MM.1S (cell line): ENCODE measurements around the gene RGS7.

ENCODE experiments used
- DNase-seq: peaks from one replicate; pipeline ENCODE4 v3.0.0-alpha.2; 2015
- H2AFZ ChIP-seq: fragments of 300-600 bp; sonication (generic); 2 replicates; pipeline ENCODE4 v1.6.0; 2016; ENCODE audit warnings: antibody characterized with exemption, low read length
- H3F3A ChIP-seq: fragments of 300-600 bp; sonication (generic); 2 replicates; pipeline ENCODE4 v1.6.1; 2016; ENCODE audit warnings: mild to moderate bottlenecking, antibody characterized with exemption, low read length, moderate library complexity, mixed read lengths; ENCODE audit not compliant: insufficient read depth
- H3K27ac ChIP-seq: fragments of 300-600 bp; sonication (generic); 2 replicates; pipeline ENCODE4 v1.5.1; 2016; ENCODE audit warnings: mild to moderate bottlenecking, low read length
- H3K27me3 ChIP-seq: fragments of 300-600 bp; sonication (generic); replicated peaks from 2 replicates; pipeline ENCODE4 v1.6.0; 2016; ENCODE audit warnings: low read length; ENCODE audit not compliant: insufficient read depth
- H3K36me3 ChIP-seq: fragments of 300-600 bp; sonication (generic); replicated peaks from 2 replicates; pipeline ENCODE4 v1.6.1; 2016; ENCODE audit warnings: mild to moderate bottlenecking, low read length, mixed read lengths; ENCODE audit not compliant: insufficient read depth
- H3K4me1 ChIP-seq: fragments of 300-600 bp; sonication (generic); 2 replicates; pipeline ENCODE4 v1.6.1; 2016; ENCODE audit warnings: low read length, mixed read lengths
- H3K4me2 ChIP-seq: fragments of 300-600 bp; sonication (generic); 2 replicates; pipeline ENCODE4 v1.6.0; 2016; ENCODE audit warnings: low read depth, low read length
- H3K4me3 ChIP-seq: fragments of 300-600 bp; sonication (generic); 2 replicates; pipeline ENCODE4 v1.5.1; 2016; ENCODE audit warnings: low read length, mixed read lengths
- H3K79me2 ChIP-seq: fragments of 300-600 bp; sonication (generic); 2 replicates; pipeline ENCODE4 v1.6.1; 2016; ENCODE audit warnings: mixed run types, low read length, mixed read lengths
- H3K9ac ChIP-seq: fragments of 300-600 bp; sonication (generic); 2 replicates; pipeline ENCODE4 v1.6.1; 2016; ENCODE audit warnings: low read length, mixed read lengths
- H3K9me2 ChIP-seq: fragments of 300-600 bp; sonication (generic); replicated peaks from 2 replicates; pipeline ENCODE4 v1.6.1; 2016; ENCODE audit warnings: mild to moderate bottlenecking, low read length, mixed read lengths; ENCODE audit not compliant: insufficient read depth
- H3K9me3 ChIP-seq: fragments of 300-600 bp; sonication (generic); replicated peaks from 2 replicates; pipeline ENCODE4 v1.6.1; 2016; ENCODE audit warnings: mild to moderate bottlenecking, low read length, mixed read lengths; ENCODE audit not compliant: insufficient read depth
- H4K20me1 ChIP-seq: fragments of 300-600 bp; sonication (generic); 2 replicates; pipeline ENCODE4 v1.6.1; 2016; ENCODE audit warnings: mild to moderate bottlenecking, low read length, moderate library complexity, mixed read lengths; ENCODE audit not compliant: insufficient read depth
- EZH2 ChIP-seq: fragments of 300-600 bp; sonication (generic); optimal IDR thresholded peaks from 2 replicates; pipeline ENCODE3; 2017; ENCODE audit warnings: low read depth, mild to moderate bottlenecking, antibody characterized with exemption, low read length, mixed read lengths
- EZH2phosphoT487 ChIP-seq: fragments of 300-600 bp; sonication (generic); IDR thresholded peaks from 2 replicates; pipeline ENCODE4 v1.6.1; 2018; ENCODE audit warnings: antibody characterized with exemption, low read length
- TF ChIP-seq, protein P1 (sequence below): fragments of 300-600 bp; sonication (generic); IDR thresholded peaks from 2 replicates; pipeline ENCODE4 v1.5.1; 2016; ENCODE audit warnings: antibody characterized with exemption, low read length, mixed read lengths

RGS7 gene

GRCh38 chr1:241139047-241139446, 218.0 kb downstream of the RGS7 start:
- no peak for DNase-seq
- no peak overlapping the region for H2AFZ ChIP-seq
- no peaks in the 10 kb centered on the region for H3F3A ChIP-seq
- H4K20me1 ChIP-seq, result no peaks in the 10 kb centered on the region
- no peak overlapping the region for H3K9ac ChIP-seq
- no peak overlapping the region for H3K4me3 ChIP-seq
- H3K9me2 ChIP-seq, result no peaks in the 10 kb centered on the region
- TF ChIP-seq EZH2, result no peak
- TF ChIP-seq EZH2phosphoT487, result no peak
- TF ChIP-seq, protein P1, sequence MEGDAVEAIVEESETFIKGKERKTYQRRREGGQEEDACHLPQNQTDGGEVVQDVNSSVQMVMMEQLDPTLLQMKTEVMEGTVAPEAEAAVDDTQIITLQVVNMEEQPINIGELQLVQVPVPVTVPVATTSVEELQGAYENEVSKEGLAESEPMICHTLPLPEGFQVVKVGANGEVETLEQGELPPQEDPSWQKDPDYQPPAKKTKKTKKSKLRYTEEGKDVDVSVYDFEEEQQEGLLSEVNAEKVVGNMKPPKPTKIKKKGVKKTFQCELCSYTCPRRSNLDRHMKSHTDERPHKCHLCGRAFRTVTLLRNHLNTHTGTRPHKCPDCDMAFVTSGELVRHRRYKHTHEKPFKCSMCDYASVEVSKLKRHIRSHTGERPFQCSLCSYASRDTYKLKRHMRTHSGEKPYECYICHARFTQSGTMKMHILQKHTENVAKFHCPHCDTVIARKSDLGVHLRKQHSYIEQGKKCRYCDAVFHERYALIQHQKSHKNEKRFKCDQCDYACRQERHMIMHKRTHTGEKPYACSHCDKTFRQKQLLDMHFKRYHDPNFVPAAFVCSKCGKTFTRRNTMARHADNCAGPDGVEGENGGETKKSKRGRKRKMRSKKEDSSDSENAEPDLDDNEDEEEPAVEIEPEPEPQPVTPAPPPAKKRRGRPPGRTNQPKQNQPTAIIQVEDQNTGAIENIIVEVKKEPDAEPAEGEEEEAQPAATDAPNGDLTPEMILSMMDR, result no peak
- no peaks in the 10 kb centered on the region for H3K4me1 ChIP-seq
- no peaks in the 10 kb centered on the region for H3K36me3 ChIP-seq
- H3K79me2 ChIP-seq, result no peaks in the 10 kb centered on the region
- no peaks in the 10 kb centered on the region for H3K27me3 ChIP-seq
- H3K9me3 ChIP-seq, result no peaks in the 10 kb centered on the region
- no peak overlapping the region for H3K27ac ChIP-seq
- H3K4me2 ChIP-seq, result no peak overlapping the region

GRCh38 chr1:241138248-241138647, 218.8 kb downstream of the RGS7 start:
- Histone ChIP-seq H3K9ac (no peak overlapping the region), H3K4me2 (no peak overlapping the region), H3K4me3 (no peak overlapping the region), H3K9me2 (no peaks in the 10 kb centered on the region), H3K27me3 (no peaks in the 10 kb centered on the region), H3F3A (no peaks in the 10 kb centered on the region), H3K4me1 (no peaks in the 10 kb centered on the region), H3K27ac (no peak overlapping the region), H2AFZ (no peak overlapping the region), H3K9me3 (no peaks in the 10 kb centered on the region), H3K79me2 (no peaks in the 10 kb centered on the region), H3K36me3 (no peaks in the 10 kb centered on the region), H4K20me1 (no peaks in the 10 kb centered on the region)
- DNase-seq, result no peak
- TF ChIP-seq EZH2phosphoT487, result no peak
- TF ChIP-seq EZH2, result no peak
- TF ChIP-seq, protein P1, result no peak

- H3K36me3 ChIP-seq, result no peaks in the 10 kb centered on the region
- H3K4me2 ChIP-seq, result no peak overlapping the region
- TF ChIP-seq, protein P1, result no peak
- TF ChIP-seq EZH2phosphoT487 (no peak), EZH2 (no peak)
- H3K4me3 ChIP-seq, result no peak overlapping the region
- H3K79me2 ChIP-seq, result no peaks in the 10 kb centered on the region
- H3K9me3 ChIP-seq, result no peaks in the 10 kb centered on the region
- H3K9ac ChIP-seq, result no peak overlapping the region
- no peak overlapping the region for H2AFZ ChIP-seq
- no peaks in the 10 kb centered on the region for H3K27me3 ChIP-seq
- H3K4me1 ChIP-seq, result no peaks in the 10 kb centered on the region
- no peak for DNase-seq
- H3K27ac ChIP-seq, result no peak overlapping the region
- H4K20me1 ChIP-seq, result no peaks in the 10 kb centered on the region
- no peaks in the 10 kb centered on the region for H3F3A ChIP-seq
- H3K9me2 ChIP-seq, result no peaks in the 10 kb centered on the region
Observed at GRCh38 chr1:241136389-241136788, 220.6 kb downstream of the RGS7 start.
